ENCODE measurements around the gene PSMD10. TPM values are rescaled to one million over a fixed set of nuclear protein-coding genes. Genes with fewer than 3 reads are reported as not detected.

Gene PSMD10
- polyA plus RNA-seq, 1 donor from 2014 or later: 209 TPM

DNA sequence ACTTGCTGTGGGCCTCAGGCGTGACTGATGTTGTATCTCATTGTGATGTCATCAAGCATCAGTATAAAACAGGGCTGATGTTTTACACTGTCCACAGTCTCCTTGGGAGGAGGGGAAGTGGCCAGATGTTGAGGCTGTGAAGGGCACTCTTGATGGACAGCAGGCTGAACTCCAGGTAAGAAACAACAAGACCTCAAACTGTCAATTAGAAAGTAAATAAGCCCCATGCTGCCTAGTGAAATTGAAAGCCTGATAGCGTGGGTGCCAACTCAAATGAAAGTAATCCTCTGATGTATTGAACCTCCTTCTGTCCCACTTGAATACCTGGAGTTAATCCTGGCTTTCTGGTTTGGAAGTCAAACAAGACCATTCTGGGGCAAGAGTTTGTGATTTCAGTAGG lies 26.7 kb downstream of the PSMD10 start:
- TF ChIP-seq MXI1 (conservative IDR thresholded peaks at IDR 0.05; ENCODE audit: poor library complexity, severe bottlenecking) (no peak), RAD21 (conservative IDR thresholded peaks at IDR 0.05) (no peak), TAF1 (IDR thresholded peaks at IDR 0.05; ENCODE audit: low read depth) (no peak), SMC3 (conservative IDR thresholded peaks at IDR 0.05; ENCODE audit: poor library complexity) (no peak), EZH2 (IDR thresholded peaks at IDR 0.05; ENCODE audit: borderline replicate concordance, insufficient read depth, low read length, poor library complexity, severe bottlenecking) (no peak), EP300 (conservative IDR thresholded peaks at IDR 0.05; ENCODE audit: poor library complexity, severe bottlenecking) (no peak), POLR2AphosphoS5 (IDR thresholded peaks at IDR 0.05) (no peak)
- TF ChIP-seq, protein P1, sequence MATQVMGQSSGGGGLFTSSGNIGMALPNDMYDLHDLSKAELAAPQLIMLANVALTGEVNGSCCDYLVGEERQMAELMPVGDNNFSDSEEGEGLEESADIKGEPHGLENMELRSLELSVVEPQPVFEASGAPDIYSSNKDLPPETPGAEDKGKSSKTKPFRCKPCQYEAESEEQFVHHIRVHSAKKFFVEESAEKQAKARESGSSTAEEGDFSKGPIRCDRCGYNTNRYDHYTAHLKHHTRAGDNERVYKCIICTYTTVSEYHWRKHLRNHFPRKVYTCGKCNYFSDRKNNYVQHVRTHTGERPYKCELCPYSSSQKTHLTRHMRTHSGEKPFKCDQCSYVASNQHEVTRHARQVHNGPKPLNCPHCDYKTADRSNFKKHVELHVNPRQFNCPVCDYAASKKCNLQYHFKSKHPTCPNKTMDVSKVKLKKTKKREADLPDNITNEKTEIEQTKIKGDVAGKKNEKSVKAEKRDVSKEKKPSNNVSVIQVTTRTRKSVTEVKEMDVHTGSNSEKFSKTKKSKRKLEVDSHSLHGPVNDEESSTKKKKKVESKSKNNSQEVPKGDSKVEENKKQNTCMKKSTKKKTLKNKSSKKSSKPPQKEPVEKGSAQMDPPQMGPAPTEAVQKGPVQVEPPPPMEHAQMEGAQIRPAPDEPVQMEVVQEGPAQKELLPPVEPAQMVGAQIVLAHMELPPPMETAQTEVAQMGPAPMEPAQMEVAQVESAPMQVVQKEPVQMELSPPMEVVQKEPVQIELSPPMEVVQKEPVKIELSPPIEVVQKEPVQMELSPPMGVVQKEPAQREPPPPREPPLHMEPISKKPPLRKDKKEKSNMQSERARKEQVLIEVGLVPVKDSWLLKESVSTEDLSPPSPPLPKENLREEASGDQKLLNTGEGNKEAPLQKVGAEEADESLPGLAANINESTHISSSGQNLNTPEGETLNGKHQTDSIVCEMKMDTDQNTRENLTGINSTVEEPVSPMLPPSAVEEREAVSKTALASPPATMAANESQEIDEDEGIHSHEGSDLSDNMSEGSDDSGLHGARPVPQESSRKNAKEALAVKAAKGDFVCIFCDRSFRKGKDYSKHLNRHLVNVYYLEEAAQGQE (IDR thresholded peaks at IDR 0.05; ENCODE audit: borderline replicate concordance): no peak
- TF ChIP-seq, protein P2, sequence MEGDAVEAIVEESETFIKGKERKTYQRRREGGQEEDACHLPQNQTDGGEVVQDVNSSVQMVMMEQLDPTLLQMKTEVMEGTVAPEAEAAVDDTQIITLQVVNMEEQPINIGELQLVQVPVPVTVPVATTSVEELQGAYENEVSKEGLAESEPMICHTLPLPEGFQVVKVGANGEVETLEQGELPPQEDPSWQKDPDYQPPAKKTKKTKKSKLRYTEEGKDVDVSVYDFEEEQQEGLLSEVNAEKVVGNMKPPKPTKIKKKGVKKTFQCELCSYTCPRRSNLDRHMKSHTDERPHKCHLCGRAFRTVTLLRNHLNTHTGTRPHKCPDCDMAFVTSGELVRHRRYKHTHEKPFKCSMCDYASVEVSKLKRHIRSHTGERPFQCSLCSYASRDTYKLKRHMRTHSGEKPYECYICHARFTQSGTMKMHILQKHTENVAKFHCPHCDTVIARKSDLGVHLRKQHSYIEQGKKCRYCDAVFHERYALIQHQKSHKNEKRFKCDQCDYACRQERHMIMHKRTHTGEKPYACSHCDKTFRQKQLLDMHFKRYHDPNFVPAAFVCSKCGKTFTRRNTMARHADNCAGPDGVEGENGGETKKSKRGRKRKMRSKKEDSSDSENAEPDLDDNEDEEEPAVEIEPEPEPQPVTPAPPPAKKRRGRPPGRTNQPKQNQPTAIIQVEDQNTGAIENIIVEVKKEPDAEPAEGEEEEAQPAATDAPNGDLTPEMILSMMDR (IDR thresholded peaks at IDR 0.05; ENCODE audit: poor library complexity, severe bottlenecking): no peak
- Histone ChIP-seq H3K9me2 (ENCODE audit: insufficient read depth, low read length) (no peaks in the 10 kb centered on the region), H3K79me2 (replicated peaks; ENCODE audit: insufficient read depth, low read length) (no peaks in the 10 kb centered on the region), H3K27ac (ENCODE audit: low read length) (no peak overlapping the region), H3K4me3 (ENCODE audit: low read length) (no peak overlapping the region), H3K4me2 (ENCODE audit: low read length) (no peak overlapping the region), H2AFZ (ENCODE audit: low read depth, low read length) (no peak overlapping the region), H3K9ac (ENCODE audit: low read length) (no peak overlapping the region), H3K36me3 (ENCODE audit: insufficient read depth, low read length) (no peaks in the 10 kb centered on the region), H4K20me1 (ENCODE audit: insufficient read depth) (no peaks in the 10 kb centered on the region), H3F3A (ENCODE audit: insufficient read depth, low read length, poor library complexity, severe bottlenecking) (no peaks in the 10 kb centered on the region), H3K9me3 (ENCODE audit: low read length) (no peaks in the 10 kb centered on the region), H3K27me3 (ENCODE audit: insufficient read depth, low read depth, low read length) (no peaks in the 10 kb centered on the region)

DNA sequence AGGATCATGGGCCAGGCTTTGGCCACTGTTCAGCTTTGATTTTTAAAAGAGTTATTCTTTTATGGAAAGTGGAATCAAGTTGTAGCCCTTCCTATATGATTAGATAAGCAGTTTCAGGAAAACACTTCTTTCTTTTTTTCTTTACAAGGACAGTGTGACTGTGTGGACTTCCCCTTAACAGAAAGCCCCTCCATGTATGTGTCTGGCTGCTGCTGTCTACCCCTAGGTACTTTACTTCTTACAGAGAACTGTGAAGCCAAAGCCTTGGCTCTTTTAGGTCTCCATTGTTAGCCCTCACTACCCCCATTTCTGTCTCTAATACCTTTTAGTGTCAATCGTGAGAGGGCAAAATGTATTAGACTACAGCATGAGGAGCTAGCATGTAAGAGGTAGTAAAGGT lies 27.3 kb downstream of the PSMD10 start:
- H3K79me2 ChIP-seq (replicated peaks; ENCODE audit: insufficient read depth, low read length): no peaks in the 10 kb centered on the region
- no peak overlapping the region for H3K4me3 ChIP-seq (ENCODE audit: low read length)
- no peaks in the 10 kb centered on the region for H3K36me3 ChIP-seq (ENCODE audit: insufficient read depth, low read length)
- H3K4me2 ChIP-seq (ENCODE audit: low read length): no peak overlapping the region
- H2AFZ ChIP-seq (ENCODE audit: low read depth, low read length): no peak overlapping the region
- H3F3A ChIP-seq (ENCODE audit: insufficient read depth, low read length, poor library complexity, severe bottlenecking): no peaks in the 10 kb centered on the region
- no peaks in the 10 kb centered on the region for H3K9me3 ChIP-seq (ENCODE audit: low read length)
- no peaks in the 10 kb centered on the region for H4K20me1 ChIP-seq (ENCODE audit: insufficient read depth)
- no peak overlapping the region for H3K9ac ChIP-seq (ENCODE audit: low read length)
- TF ChIP-seq, protein P1 (IDR thresholded peaks at IDR 0.05; ENCODE audit: borderline replicate concordance): no peak
- TF ChIP-seq TAF1 (IDR thresholded peaks at IDR 0.05; ENCODE audit: low read depth) (no peak), POLR2AphosphoS5 (IDR thresholded peaks at IDR 0.05) (no peak), SMC3 (conservative IDR thresholded peaks at IDR 0.05; ENCODE audit: poor library complexity) (no peak), EP300 (conservative IDR thresholded peaks at IDR 0.05; ENCODE audit: poor library complexity, severe bottlenecking) (no peak), MXI1 (conservative IDR thresholded peaks at IDR 0.05; ENCODE audit: poor library complexity, severe bottlenecking) (no peak), EZH2 (IDR thresholded peaks at IDR 0.05; ENCODE audit: borderline replicate concordance, insufficient read depth, low read length, poor library complexity, severe bottlenecking) (no peak), RAD21 (conservative IDR thresholded peaks at IDR 0.05) (no peak)
- TF ChIP-seq, protein P2 (IDR thresholded peaks at IDR 0.05; ENCODE audit: poor library complexity, severe bottlenecking): no peak
- H3K9me2 ChIP-seq (ENCODE audit: insufficient read depth, low read length): no peaks in the 10 kb centered on the region
- no peaks in the 10 kb centered on the region for H3K27me3 ChIP-seq (ENCODE audit: insufficient read depth, low read depth, low read length)
- no peak overlapping the region for H3K27ac ChIP-seq (ENCODE audit: low read length)
